ENCODE results near the gene AFM.

- no peak for TF ChIP-seq POLR2AphosphoS5 (IDR thresholded peaks at IDR 0.05; ENCODE audit: borderline replicate concordance, low read depth, low read length)
- TF ChIP-seq EZH2 (IDR thresholded peaks at IDR 0.05) = no peak
Measured at GRCh38 chr4:73485596-73485995, 4.1 kb downstream of the AFM start.
